ENCODE results near the gene C11orf21.

The C11orf21 gene

GRCh38 chr11:2271327-2272227 lies 30.1 kb downstream of the C11orf21 start:
- DNase-seq (ENCODE audit: low read depth): no peak
- H3K4me3 ChIP-seq (ENCODE audit: control insufficient read depth, low read depth, low read length): no peak overlapping the region
- no peak for TF ChIP-seq CTCF (IDR thresholded peaks at IDR 0.05; ENCODE audit: control insufficient read depth, insufficient read depth, low read depth, low read length, missing control alignments)

GRCh38 chr11:2271077-2271326 lies 30.7 kb downstream of the C11orf21 start:
- no peak overlapping the region for H3K4me3 ChIP-seq (ENCODE audit: control insufficient read depth, low read depth, low read length)
- TF ChIP-seq CTCF (IDR thresholded peaks at IDR 0.05; ENCODE audit: control insufficient read depth, insufficient read depth, low read depth, low read length, missing control alignments): no peak
- DNase-seq (ENCODE audit: low read depth): no peak

- H3K4me3 ChIP-seq (ENCODE audit: control insufficient read depth, low read depth, low read length): no peak within 1 kb of the TSS; the same call in 1 of the 2 replicates
- no peak for DNase-seq (ENCODE audit: low read depth)
- no peak for TF ChIP-seq CTCF (IDR thresholded peaks at IDR 0.05; ENCODE audit: control insufficient read depth, insufficient read depth, low read depth, low read length, missing control alignments)
Observed at GRCh38 chr11:2270322-2271076, 31.2 kb downstream of the C11orf21 start, which contains the start of gene ASCL2. Gene ASCL2, minus strand, starts transcription at chr11:2270588. Its CDS starts 256 bp downstream, at chr11:2270332.

- no peak overlapping the region for H3K4me3 ChIP-seq (ENCODE audit: control insufficient read depth, low read depth, low read length)
- no peak for DNase-seq (ENCODE audit: low read depth)
- TF ChIP-seq CTCF (IDR thresholded peaks at IDR 0.05; ENCODE audit: control insufficient read depth, insufficient read depth, low read depth, low read length, missing control alignments): no peak
Observed at GRCh38 chr11:2269601-2270321, 32.0 kb downstream of the C11orf21 start.

GRCh38 chr11:2268729-2269600 lies 32.8 kb downstream of the C11orf21 start:
- DNase-seq (ENCODE audit: low read depth): no peak
- no peak for TF ChIP-seq CTCF (IDR thresholded peaks at IDR 0.05; ENCODE audit: control insufficient read depth, insufficient read depth, low read depth, low read length, missing control alignments)
- H3K4me3 ChIP-seq (ENCODE audit: control insufficient read depth, low read depth, low read length): peak overlapping the region; percentile 23
